HG02852 (cell line): ENCODE measurements around the gene EPHB2.

ENCODE experiments used
- ATAC-seq: cut with Tn5 transposase; IDR thresholded peaks from one replicate; pipeline ENCODE4 v1.9.1; 2021; ENCODE audit warnings: mild to moderate bottlenecking, moderate library complexity; ENCODE audit not compliant: unreplicated experiment

The EPHB2 gene

DNA sequence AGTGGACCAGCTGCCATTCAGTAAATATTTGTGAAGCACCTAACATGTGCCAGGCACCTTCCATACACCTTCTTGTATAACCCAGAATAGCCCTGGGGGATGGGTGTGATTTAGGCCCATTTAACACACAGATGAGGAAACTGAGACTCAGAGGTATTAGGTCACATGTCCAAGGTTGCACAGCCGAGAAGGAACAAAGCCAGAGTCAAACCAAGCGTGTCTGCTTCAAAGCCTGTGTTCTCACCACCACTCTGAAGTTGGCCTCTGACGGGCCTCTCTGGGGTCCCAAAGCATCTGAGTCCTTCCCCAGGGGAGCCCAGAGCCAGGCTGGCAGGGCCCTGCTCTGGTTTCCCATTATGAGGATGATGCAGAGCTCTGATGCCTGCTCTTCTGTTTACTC lies 196.9 kb downstream of the EPHB2 start:
- ATAC-seq: no peak

DNA sequence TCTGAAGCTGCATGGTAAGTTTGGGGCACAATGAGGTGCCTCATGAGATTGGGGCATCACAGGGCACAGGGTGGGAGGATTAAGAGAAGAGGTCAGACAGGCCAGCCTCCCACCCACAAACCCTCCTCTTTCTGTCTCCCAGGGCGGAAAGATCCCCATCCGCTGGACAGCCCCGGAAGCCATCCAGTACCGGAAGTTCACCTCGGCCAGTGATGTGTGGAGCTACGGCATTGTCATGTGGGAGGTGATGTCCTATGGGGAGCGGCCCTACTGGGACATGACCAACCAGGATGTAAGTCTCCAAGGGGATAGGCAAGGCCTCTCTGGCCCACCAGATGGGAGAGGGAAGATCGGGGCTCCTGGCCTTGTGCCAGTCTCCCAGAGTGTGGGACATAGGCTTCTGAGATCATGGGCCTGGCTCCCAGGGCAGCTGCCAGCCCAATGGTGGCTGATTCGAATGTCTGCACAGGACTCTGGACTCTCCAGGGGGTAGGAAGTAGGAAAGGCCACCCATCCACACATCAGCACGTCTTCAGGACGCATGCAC lies 198.3 kb downstream of the EPHB2 start:
- no peak for ATAC-seq

DNA sequence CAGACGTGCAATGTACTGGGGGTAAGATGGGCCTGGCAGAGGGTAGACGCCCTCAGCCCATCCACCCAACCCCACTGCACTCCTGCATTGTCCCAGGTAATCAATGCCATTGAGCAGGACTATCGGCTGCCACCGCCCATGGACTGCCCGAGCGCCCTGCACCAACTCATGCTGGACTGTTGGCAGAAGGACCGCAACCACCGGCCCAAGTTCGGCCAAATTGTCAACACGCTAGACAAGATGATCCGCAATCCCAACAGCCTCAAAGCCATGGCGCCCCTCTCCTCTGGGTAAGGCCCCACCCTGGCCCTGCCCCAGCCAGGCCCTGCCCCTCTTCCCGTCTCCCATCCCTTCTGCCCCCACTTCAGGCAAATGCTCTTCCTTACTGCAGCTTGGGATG lies 199.6 kb downstream of the EPHB2 start:
- no peak for ATAC-seq

DNA sequence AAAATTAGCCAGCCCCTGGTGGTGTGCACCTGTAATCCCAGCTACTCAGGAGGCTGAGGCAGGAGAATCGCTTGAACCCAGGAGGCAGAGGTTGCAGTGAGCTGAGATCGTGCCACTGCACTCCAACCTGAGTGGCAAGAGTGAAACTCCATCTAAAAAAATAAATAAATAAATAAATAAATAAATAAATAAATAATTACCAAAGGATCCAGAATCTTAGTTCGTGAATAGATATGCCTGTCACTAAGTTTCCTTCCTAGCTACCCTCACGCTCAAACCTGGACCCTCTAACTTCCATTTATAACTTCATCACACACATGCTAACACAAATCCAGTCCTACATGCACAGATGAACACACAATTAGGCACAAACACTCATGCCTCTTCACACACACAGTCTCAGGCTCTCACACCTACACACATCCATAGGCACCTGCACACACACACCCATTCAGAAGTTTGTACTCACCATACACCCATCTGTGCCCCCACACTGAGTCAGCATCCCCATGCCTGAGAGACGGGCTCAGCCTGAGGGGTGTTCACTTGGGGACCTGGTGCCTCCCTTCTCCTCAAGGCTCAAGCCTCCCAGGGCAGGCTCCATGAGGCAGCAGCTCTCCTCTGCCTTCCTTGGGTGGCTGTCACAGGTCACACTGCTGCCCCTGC lies 200.5 kb downstream of the EPHB2 start:
- no peak for ATAC-seq

DNA sequence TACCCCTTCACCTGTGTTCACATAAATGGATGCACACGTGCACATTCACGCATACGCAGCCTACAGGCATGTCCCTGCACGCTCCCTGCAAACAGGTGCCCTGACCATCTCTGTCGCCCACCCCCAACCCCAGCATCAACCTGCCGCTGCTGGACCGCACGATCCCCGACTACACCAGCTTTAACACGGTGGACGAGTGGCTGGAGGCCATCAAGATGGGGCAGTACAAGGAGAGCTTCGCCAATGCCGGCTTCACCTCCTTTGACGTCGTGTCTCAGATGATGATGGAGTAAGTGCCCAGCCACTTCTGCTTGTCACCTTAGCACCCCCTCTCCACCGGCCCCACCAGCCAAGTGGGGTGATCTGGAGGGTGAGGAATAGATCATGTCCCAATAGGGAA lies 201.7 kb downstream of the EPHB2 start:
- no peak for ATAC-seq

DNA sequence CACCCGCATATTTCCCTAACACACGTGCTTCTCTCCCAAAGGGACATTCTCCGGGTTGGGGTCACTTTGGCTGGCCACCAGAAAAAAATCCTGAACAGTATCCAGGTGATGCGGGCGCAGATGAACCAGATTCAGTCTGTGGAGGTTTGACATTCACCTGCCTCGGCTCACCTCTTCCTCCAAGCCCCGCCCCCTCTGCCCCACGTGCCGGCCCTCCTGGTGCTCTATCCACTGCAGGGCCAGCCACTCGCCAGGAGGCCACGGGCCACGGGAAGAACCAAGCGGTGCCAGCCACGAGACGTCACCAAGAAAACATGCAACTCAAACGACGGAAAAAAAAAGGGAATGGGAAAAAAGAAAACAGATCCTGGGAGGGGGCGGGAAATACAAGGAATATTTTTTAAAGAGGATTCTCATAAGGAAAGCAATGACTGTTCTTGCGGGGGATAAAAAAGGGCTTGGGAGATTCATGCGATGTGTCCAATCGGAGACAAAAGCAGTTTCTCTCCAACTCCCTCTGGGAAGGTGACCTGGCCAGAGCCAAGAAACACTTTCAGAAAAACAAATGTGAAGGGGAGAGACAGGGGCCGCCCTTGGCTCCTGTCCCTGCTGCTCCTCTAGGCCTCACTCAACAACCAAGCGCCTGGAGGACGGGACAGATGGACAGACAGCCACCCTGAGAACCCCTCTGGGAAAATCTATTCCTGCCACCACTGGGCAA lies 202.9 kb downstream of the EPHB2 start:
- no peak for ATAC-seq

DNA sequence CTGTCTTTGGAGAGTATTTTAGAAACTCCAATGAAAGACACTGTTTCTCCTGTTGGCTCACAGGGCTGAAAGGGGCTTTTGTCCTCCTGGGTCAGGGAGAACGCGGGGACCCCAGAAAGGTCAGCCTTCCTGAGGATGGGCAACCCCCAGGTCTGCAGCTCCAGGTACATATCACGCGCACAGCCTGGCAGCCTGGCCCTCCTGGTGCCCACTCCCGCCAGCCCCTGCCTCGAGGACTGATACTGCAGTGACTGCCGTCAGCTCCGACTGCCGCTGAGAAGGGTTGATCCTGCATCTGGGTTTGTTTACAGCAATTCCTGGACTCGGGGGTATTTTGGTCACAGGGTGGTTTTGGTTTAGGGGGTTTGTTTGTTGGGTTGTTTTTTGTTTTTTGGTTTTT lies 203.5 kb downstream of the EPHB2 start:
- ATAC-seq: no peak

DNA sequence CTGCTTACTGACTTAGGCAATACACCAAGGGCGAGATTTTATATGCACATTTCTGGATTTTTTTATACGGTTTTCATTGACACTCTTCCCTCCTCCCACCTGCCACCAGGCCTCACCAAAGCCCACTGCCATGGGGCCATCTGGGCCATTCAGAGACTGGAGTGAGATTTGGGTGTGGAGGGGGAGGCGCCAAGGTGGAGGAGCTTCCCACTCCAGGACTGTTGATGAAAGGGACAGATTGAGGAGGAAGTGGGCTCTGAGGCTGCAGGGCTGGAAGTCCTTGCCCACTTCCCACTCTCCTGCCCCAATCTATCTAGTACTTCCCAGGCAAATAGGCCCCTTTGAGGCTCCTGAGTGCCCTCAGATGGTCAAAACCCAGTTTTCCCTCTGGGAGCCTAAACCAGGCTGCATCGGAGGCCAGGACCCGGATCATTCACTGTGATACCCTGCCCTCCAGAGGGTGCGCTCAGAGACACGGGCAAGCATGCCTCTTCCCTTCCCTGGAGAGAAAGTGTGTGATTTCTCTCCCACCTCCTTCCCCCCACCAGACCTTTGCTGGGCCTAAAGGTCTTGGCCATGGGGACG lies 204.1 kb downstream of the EPHB2 start:
- no peak for ATAC-seq

DNA sequence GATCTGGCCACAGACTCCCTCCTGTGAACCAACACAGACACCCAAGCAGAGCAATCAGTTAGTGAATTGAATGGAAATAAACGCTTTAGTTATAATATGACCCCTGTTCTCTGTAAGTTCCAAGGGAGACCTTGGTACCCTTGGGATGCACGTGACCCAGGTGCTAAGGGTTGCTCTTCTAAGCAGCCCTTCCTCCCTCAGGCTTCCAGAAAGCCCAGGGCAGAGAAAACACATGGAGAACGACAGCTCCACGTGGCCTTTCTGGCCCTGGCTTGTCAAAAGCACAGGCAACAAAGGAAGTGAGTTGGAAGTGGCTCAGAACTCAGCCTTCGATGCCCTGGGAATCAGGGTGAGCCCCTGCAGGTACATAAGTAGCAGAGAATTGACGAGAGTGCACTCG lies 204.6 kb downstream of the EPHB2 start:
- ATAC-seq: no peak

DNA sequence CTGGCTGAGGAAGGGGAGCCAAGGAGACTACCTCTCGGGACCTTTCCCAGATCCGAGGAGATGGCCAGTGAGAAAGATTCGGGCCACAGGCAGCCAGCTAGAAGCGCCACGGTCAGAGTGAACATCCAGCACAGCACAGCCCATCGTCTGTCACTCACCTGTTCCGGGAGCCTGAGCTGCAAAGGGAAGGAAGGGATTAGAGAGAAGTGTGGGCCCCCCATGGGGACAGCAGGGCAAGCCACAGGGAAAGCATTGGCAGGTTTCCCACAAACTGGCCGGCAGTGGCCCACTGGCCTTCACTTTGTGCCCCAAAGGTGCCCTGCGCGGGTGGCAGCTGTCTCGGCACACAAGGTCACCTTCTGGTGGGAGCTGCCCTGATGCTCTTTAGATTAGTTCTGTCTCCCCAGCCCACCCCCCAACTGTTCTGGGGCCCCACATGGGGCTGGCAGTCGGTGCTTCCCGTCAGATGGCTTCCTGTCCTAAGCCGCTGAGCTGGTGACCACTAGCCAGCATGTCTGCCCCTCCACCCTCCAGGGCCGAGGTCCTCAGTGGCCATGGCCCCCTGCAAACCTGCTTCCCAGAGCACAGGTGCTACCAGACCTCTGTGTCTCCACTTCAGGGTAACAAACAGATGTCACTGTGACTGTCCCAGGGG lies 205.3 kb downstream of the EPHB2 start:
- no peak for ATAC-seq

DNA sequence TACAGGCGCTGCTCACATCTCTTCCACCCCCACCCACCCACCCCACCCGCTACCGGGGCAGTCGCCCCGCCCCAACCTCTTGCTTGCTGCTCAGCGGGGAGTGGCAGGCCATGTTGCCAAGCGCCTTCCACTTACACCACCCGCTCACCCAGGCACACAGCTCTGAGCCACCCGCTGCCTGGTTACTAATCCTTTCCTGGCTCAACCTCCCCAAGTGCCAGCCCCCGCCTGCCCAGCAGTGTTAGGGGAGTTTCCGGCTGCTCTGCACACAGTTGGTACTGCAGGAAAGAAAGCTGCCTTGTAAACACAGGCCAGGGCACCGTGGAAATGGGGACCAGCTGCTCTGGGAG lies 205.8 kb downstream of the EPHB2 start:
- ATAC-seq: no peak

DNA sequence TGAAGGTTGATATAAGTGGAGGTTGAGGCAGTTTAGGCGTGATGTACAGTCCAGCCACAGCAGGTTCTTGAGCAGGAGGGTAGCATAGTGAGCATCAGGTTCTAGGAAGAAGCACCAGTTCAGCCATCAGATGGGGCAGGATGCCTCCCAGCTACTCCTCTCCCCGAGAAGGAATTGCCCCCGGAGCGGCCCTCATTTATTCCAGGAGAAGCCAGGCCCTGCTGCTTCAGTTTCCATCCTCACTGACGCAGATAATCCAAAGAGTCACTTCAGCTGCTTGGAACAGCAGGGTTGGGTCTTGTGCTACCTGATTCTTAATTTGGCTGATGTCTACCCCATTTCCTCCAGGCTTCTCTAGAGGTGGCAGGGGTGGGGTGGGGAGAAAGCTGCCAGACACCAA lies 207.3 kb downstream of the EPHB2 start:
- no peak for ATAC-seq

DNA sequence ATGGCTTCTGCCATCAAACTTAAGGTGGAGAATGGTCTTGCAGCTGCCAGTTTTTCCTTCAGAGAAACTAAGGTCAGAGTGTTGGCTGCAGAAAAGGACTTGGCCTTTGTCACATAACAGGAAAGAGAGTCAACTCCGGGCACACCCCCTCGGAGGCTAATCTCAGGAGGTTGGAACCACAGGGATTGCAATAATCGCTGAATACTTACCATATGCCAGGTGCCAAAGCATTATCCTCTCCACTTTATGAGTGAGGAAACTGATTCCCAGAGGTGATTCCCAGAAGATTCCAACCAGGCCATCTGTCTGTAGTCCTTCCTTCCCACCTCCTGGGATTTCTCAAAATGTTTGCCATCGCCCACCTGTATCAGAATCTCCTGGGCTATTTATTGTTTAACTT lies 208.0 kb downstream of the EPHB2 start:
- ATAC-seq: no peak

DNA sequence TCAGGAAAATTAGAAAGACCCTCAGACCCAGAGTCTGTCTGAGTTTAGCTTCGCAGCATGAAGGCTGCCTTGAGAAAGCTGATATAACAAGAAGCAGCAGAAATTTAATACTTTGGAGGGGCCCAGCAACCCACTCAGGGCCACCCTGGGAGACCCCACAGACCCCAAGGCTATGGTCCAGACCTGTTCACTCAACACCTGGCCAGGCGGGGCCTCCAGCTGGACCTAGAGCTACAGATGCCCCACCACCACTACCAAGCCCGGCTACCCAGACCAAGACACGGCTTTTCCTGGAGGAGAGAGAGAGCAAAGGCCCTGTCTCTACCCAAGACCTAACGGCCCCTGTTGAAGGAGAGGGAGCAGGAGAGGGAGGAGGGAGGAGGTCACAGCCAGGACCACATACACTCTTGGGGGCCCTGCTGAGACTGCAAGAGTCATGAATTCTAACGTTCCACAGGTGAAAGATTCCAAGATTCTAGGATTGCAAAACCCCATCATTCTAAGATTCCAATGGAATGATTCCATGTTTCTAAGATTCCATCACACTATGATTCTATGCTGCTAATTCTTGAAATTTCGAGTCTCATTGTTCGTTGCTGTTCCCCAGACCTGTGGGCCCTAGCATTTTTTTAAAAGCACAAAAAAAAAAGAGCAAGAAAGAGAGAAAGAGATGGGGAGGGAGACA lies 208.8 kb downstream of the EPHB2 start:
- ATAC-seq: no peak

DNA sequence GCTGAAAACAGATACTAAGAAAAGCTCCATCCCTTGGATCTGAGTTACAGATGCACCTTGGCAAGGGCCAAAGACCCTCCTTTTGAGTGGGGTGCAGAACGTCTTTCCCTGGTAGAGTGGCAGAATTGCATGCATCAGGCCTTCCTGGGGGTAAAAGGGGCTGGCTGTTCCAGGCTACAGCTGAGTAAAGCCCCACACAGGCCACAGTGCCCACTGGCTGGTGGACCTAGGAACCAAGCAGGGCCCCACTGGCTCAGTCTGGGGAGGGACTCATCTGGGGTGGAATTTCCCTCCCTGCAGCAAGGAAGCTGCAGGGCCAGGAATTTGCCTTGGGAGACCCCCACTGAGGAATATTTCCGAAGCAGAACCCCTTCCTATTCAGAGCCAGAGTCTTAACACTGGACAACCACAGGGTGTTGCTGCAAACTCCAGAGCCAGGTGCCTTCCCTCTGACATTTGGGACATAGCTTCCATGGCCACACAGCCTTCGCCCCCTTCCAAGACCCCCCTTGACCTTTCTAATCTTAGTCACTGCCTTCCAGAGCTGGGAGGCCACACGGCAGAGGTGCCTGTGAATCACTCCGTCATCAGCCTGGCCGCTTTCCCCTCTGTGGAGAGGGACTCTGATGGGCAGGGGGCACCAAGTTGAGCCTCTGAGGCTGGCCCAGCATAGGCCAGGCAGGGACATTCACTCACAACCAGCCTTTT lies 209.5 kb downstream of the EPHB2 start:
- ATAC-seq: no peak

DNA sequence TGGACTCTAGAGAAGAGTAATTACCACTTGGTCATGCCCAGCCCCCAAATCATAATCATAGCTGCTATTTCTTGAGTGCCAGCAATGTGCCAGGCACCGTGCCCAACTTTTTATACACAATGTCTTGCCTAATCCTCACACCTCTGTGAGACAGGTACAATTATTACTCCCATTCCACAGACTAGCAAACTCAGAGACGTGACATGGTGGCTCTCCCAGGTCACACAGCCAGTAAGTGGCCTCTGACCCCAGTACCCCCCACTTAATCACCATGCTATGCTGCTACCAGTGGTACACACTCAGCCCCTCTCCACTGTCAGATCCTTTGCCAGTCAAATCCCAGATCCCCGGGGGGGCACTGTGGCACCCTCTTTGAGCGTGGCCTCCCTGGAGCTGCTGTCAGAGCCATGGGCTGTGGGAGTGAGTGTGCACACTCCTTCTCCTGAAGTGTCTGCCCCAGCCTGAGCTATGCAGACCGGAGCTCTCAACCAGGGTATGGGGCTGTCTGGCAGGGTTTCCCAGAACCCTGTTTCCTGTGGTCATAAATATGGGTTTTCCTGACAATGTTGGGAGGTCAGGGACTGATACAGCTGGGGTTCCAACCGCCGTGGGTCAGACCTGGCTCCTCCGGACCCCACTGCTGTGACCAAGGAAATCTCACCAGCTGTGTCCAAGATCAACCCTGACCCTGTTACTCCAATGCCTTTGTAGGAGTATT lies 210.3 kb downstream of the EPHB2 start:
- ATAC-seq: no peak

DNA sequence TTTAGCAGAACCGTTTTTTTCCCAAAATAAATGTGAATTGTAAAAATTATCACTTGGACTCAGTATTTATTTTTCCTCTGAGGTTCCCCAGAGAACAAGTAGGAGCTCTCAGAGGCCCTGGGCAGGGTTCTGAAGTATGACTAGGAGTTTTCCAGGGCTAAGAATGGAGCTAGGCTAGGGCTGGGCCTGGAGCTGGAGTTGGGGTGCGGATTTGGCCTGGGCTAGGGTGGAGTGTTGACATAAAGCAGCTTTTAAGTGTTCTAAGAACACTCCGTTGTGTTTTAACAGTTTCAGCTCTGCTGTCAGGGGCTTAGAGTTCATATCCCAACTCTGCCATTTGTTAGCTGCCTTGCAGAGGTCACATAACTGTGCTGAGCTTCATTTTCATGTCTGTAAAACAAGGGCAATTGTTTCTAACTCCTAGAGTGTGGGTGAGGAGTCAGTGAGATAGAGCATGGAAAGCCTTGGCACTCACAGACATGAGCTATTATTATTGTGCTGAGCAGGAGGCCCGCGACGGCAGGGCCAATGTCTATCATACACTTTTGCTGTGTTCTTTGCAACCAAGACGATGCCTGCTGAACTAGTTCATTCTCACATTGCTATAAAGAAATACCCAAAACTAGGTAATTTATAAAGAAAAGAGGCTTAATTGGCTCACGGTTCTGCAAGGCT lies 210.9 kb downstream of the EPHB2 start:
- no peak for ATAC-seq

DNA sequence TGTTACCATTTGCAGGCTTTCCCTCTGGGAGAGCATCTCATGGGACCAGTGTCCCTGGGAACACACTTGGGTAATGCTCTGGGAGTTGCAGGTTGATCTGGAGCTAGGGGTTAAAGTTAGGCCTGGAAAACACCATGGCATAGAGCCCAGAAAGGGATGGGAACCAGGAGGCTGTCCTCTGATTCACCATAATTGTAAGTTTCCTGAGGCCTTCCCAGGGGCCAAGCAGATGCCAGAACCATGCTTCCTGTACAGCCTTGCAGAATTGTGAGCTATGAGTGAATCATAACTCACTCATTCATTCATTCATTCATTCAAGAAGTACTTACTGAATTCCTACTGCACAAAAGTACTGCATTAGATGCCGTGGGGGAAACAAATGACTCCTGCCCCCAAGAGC lies 212.0 kb downstream of the EPHB2 start:
- ATAC-seq: no peak

DNA sequence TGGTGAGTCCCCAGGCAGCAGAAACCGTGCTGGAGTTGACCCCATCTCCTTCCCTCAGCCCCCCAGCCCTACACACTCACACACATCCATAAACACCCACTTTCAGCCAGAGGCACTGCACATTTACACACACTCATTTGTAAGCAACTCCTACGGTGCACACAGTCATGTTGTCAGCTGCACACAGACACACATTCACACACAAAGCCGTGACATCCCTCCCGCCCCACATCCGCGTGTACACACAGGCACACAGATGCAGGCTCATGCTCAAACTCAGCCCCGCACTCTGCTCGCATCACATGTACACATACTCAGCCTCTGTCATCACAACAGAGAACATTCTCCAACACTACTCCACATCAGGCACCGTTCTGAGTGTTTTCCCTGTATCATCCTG lies 214.5 kb downstream of the EPHB2 start:
- ATAC-seq: no peak
